ENCODE measurements around the gene TCP1. TPM values are rescaled to one million over a fixed set of nuclear protein-coding genes. Genes with fewer than 3 reads are reported as not detected.
A peak's percentile ranks its signal among the peaks of the same experiment; 100 is the strongest.

TCP1 gene
- total RNA-seq, 3 donors from 2014 or later = 119 to 151 (median 137) TPM

- TF ChIP-seq, protein P1, sequence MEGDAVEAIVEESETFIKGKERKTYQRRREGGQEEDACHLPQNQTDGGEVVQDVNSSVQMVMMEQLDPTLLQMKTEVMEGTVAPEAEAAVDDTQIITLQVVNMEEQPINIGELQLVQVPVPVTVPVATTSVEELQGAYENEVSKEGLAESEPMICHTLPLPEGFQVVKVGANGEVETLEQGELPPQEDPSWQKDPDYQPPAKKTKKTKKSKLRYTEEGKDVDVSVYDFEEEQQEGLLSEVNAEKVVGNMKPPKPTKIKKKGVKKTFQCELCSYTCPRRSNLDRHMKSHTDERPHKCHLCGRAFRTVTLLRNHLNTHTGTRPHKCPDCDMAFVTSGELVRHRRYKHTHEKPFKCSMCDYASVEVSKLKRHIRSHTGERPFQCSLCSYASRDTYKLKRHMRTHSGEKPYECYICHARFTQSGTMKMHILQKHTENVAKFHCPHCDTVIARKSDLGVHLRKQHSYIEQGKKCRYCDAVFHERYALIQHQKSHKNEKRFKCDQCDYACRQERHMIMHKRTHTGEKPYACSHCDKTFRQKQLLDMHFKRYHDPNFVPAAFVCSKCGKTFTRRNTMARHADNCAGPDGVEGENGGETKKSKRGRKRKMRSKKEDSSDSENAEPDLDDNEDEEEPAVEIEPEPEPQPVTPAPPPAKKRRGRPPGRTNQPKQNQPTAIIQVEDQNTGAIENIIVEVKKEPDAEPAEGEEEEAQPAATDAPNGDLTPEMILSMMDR (IDR thresholded peaks at IDR 0.05) = no peak
- TF ChIP-seq POLR2A (IDR thresholded peaks at IDR 0.05) (no peak), POLR2AphosphoS5 (IDR thresholded peaks at IDR 0.05) (no peak)
- intact Hi-C loops (cut with DNase I; ENCODE audit: low total_unique reads) = loop anchor here (2.0 to 5.0 kb wide), 2 partner anchors 61 to 96 kb away; partner anchors contain the start of genes SOD2 and WTAP
- DNase-seq (ENCODE audit: low spot score in 2 of 2) = no peak
- Histone ChIP-seq H3K4me1 (peaks cover 4 to 19% of the 10 kb centered on the region in 2 donors), H3K36me3 (no peaks in the 10 kb centered on the region), H3K27me3 (no peaks in the 10 kb centered on the region), H3K9me3 (no peaks in the 10 kb centered on the region), H3K27ac (peak overlapping the region; percentile 21 to 94), H3K4me3 (peak overlapping the region; percentile 86 to 99 (median 92))
These were observed 1.1 kb downstream of the TCP1 start for GRCh38 chr6:159788276-159788675.

DNA sequence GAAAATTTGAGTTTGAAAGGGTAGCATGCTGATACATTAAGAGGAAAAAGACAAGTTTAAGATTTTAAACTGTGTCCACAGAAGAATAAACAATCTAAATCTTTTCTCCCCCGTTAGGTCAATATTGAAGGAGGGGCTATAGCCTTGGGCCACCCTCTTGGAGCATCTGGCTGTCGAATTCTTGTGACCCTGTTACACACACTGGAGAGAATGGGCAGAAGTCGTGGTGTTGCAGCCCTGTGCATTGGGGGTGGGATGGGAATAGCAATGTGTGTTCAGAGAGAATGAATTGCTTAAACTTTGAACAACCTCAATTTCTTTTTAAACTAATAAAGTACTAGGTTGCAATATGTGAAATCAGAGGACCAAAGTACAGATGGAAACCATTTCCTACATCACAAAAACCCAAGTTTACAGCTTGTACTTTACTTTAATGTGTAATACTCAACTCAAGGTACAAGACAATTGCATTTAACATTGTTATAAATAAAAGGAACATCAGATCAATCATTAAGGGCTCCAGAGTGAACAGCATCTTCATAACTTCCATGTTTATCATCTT lies 10.8 kb downstream of the TCP1 start:
- no peaks in the 10 kb centered on the region for H3K4me1 ChIP-seq
- peaks cover 4% of the 10 kb centered on the region for H3K36me3 ChIP-seq
- intact Hi-C loops (cut with DNase I; ENCODE audit: low total_unique reads) = no loop called here
- DNase-seq (ENCODE audit: low spot score in 2 of 2) = no peak
- H3K4me3 ChIP-seq = no peak overlapping the region
- TF ChIP-seq POLR2AphosphoS5 (IDR thresholded peaks at IDR 0.05) = no peak
- TF ChIP-seq, protein P1 (IDR thresholded peaks at IDR 0.05) = no peak
- no peak for TF ChIP-seq POLR2A (IDR thresholded peaks at IDR 0.05)
- no peaks in the 10 kb centered on the region for H3K9me3 ChIP-seq
- H3K27ac ChIP-seq = no peak overlapping the region
- no peaks in the 10 kb centered on the region for H3K27me3 ChIP-seq

- Histone ChIP-seq H3K4me3 (no peak overlapping the region), H3K36me3 (peaks cover 4% of the 10 kb centered on the region), H3K27ac (no peak overlapping the region), H3K9me3 (no peaks in the 10 kb centered on the region), H3K27me3 (no peaks in the 10 kb centered on the region), H3K4me1 (no peaks in the 10 kb centered on the region)
- intact Hi-C loops (cut with DNase I; ENCODE audit: low total_unique reads) = no loop called here
- DNase-seq (ENCODE audit: low spot score in 2 of 2) = no peak
- no peak for TF ChIP-seq POLR2A (IDR thresholded peaks at IDR 0.05)
- TF ChIP-seq POLR2AphosphoS5 (IDR thresholded peaks at IDR 0.05) = no peak
- TF ChIP-seq, protein P1 (IDR thresholded peaks at IDR 0.05) = no peak
These were observed 11.3 kb downstream of the TCP1 start for GRCh38 chr6:159778131-159778530.

DNA sequence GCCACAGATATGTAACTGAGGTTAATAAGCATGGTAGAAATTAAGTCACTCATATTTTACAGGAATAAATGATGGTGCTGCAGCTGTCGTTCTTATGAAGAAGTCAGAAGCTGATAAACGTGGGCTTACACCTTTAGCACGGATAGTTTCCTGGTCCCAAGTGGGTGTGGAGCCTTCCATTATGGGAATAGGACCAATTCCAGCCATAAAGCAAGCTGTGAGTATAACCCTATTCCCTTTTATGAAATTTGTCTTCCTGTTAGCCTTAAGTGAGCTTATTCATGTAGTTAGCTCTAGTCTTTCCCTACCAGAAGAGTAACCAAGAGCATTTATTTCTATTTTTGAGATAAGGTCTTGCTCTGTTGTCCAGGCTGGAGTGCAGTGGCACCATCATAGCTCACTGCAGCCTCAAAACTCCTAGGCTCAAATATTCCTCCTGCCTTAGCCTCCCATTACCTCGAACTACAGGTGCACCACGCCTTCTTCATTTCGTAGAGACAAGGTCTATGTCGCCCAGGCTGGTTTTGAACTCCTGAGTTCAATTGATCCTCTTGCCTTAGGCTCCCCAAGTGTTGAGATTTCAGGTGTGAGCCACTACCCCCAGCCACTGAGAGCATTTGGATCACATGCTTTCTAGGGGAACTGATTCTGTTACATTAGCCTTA lies 12.0 kb downstream of the TCP1 start:
- no peak for TF ChIP-seq POLR2A (IDR thresholded peaks at IDR 0.05)
- TF ChIP-seq, protein P1 (IDR thresholded peaks at IDR 0.05) = no peak
- no peak for TF ChIP-seq POLR2AphosphoS5 (IDR thresholded peaks at IDR 0.05)
- H3K36me3 ChIP-seq = peaks cover 4% of the 10 kb centered on the region
- H3K4me1 ChIP-seq = no peaks in the 10 kb centered on the region
- H3K4me3 ChIP-seq = no peak overlapping the region
- no peaks in the 10 kb centered on the region for H3K9me3 ChIP-seq
- H3K27ac ChIP-seq = no peak overlapping the region
- DNase-seq (ENCODE audit: low spot score in 2 of 2) = no peak
- intact Hi-C loops (cut with DNase I; ENCODE audit: low total_unique reads) = no loop called here
- H3K27me3 ChIP-seq = no peaks in the 10 kb centered on the region

- intact Hi-C loops (cut with DNase I; ENCODE audit: low total_unique reads) = no loop called here
- Histone ChIP-seq H3K27ac (no peak overlapping the region), H3K4me3 (no peak overlapping the region), H3K4me1 (no peaks in the 10 kb centered on the region), H3K36me3 (no peaks in the 10 kb centered on the region), H3K9me3 (no peaks in the 10 kb centered on the region), H3K27me3 (no peaks in the 10 kb centered on the region)
- DNase-seq (ENCODE audit: low spot score in 2 of 2) = no peak
- no peak for TF ChIP-seq POLR2A (IDR thresholded peaks at IDR 0.05)
- TF ChIP-seq POLR2AphosphoS5 (IDR thresholded peaks at IDR 0.05) = no peak
- TF ChIP-seq, protein P1 (IDR thresholded peaks at IDR 0.05) = no peak
These were observed 17.2 kb downstream of the TCP1 start for GRCh38 chr6:159772196-159772595.

Data from breast epithelium (tissue), 4 donors.